Tibial artery (tissue), 4 donors: ENCODE data around the gene TBC1D8.

Experiments used
- DNase-seq, 2 donors: peaks; one replicate each; pipeline ENCODE4 v3.0.0-alpha.2; 2019
- H3K27ac ChIP-seq, 2 donors: fragments of 200-600 bp; sonication (generic) in 1 of 2; 1 replicate in 1 of 2; 2 replicates in 1 of 2; pipeline ENCODE4 v1.5.1; 2018 to 2019; ENCODE audit warnings: mild to moderate bottlenecking in 1 of 2
- H3K27me3 ChIP-seq, 2 donors: fragments of 200-600 bp; sonication (generic) in 1 of 2; one replicate each; pipeline versions ENCODE4 v1.5.1 to v1.6.0; 2016 to 2019
- H3K36me3 ChIP-seq, 3 donors: fragments of 200-600 bp; sonication (generic) in 2 of 3; one replicate each; pipeline ENCODE4 v1.5.1; 2016 to 2019; ENCODE audit warnings: mild to moderate bottlenecking in 2 of 3
- H3K4me1 ChIP-seq, 4 donors: fragments of 200-600 bp; sonication (generic) in 2 of 4; 1 replicate in 3 of 4; 2 replicates in 1 of 4; pipeline ENCODE4 v1.5.1; 2016 to 2019
- H3K4me3 ChIP-seq, 2 donors: fragments of 200-600 bp; sonication (generic) in 1 of 2; 1 replicate in 1 of 2; 2 replicates in 1 of 2; pipeline ENCODE4 v1.5.1; 2018 to 2019; ENCODE audit warnings: mild to moderate bottlenecking in 2 of 2
- H3K9me3 ChIP-seq, 3 donors: fragments of 200-600 bp; sonication (generic) in 1 of 3; one replicate each; pipeline ENCODE4 v1.5.1; 2016 to 2019
- CTCF ChIP-seq, 2 experiments: fragments of 200-600 bp in 1 of 2; fragments of 450-650 bp in 1 of 2; IDR thresholded peaks; one replicate each; pipeline ENCODE4 v1.5.1; 2017 to 2019; ENCODE audit warnings: antibody characterized with exemption in 2 of 2, mild to moderate bottlenecking in 1 of 2, moderate library complexity in 1 of 2
- intact Hi-C: fragments of 100-400 bp; cut with DNase I; formaldehyde crosslinking; loops from one replicate; pipeline ENCODE4 v1.15.0; 2023; ENCODE audit warnings: low total_unique reads

Gene TBC1D8

GRCh38 chr2:101045330-101045729 lies 105.9 kb downstream of the TBC1D8 start:
- no peaks in the 10 kb centered on the region for H3K9me3 ChIP-seq
- no peak overlapping the region for H3K4me3 ChIP-seq
- peaks cover 17 to 29% (median 23%) of the 10 kb centered on the region in 3 donors for H3K36me3 ChIP-seq
- no peak for DNase-seq
- H3K27ac ChIP-seq: no peak overlapping the region
- intact Hi-C loops: no loop called here
- H3K27me3 ChIP-seq: no peaks in the 10 kb centered on the region
- TF ChIP-seq CTCF (IDR thresholded peaks at IDR 0.05): no peak
- peaks cover 0 to 10% (median 4%) of the 10 kb centered on the region in 4 donors for H3K4me1 ChIP-seq

DNA sequence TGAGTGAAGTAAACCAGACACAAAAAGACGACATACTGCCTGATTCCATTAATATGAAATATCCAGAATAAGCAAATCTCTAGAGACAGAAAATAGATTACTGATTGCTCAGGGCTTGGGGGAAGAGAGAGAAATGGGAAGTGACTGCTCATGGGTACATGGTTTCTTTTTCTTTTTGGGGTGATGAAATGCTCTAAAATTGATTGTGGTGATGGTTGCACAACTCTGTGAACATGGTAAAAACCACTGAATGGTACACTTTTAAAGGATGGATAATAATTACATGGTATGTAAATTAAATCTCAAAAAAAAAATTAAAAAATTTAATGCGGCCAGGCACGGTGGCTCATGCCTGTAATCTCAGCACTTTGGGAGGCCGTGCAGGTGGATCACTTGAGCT lies 109.8 kb downstream of the TBC1D8 start:
- H3K9me3 ChIP-seq: no peaks in the 10 kb centered on the region
- no peak overlapping the region for H3K4me3 ChIP-seq
- H3K4me1 ChIP-seq: no peaks in the 10 kb centered on the region
- TF ChIP-seq CTCF (IDR thresholded peaks at IDR 0.05): no peak
- intact Hi-C loops: no loop called here
- peaks cover 14 to 41% (median 40%) of the 10 kb centered on the region in 3 donors for H3K36me3 ChIP-seq
- no peaks in the 10 kb centered on the region for H3K27me3 ChIP-seq
- no peak for DNase-seq
- no peak overlapping the region for H3K27ac ChIP-seq

GRCh38 chr2:101040761-101041160 lies 110.4 kb downstream of the TBC1D8 start:
- Histone ChIP-seq H3K36me3 (peaks cover 19 to 47% (median 43%) of the 10 kb centered on the region in 3 donors), H3K27me3 (no peaks in the 10 kb centered on the region), H3K9me3 (no peaks in the 10 kb centered on the region), H3K27ac (no peak overlapping the region), H3K4me3 (no peak overlapping the region), H3K4me1 (no peaks in the 10 kb centered on the region)
- intact Hi-C loops: no loop called here
- no peak for TF ChIP-seq CTCF (IDR thresholded peaks at IDR 0.05)
- no peak for DNase-seq

- Histone ChIP-seq H3K4me1 (no peaks in the 10 kb centered on the region), H3K27me3 (no peaks in the 10 kb centered on the region), H3K9me3 (no peaks in the 10 kb centered on the region), H3K36me3 (peaks cover 26 to 54% (median 45%) of the 10 kb centered on the region in 3 donors), H3K27ac (no peak overlapping the region), H3K4me3 (no peak overlapping the region)
- DNase-seq: no peak
- intact Hi-C loops: no loop called here
- TF ChIP-seq CTCF (IDR thresholded peaks at IDR 0.05): no peak
Observed at GRCh38 chr2:101040072-101040471, 111.1 kb downstream of the TBC1D8 start.

GRCh38 chr2:101038455-101039255 lies 112.5 kb downstream of the TBC1D8 start:
- Histone ChIP-seq H3K4me3 (no peak overlapping the region), H3K27ac (no peak overlapping the region), H3K4me1 (no peaks in the 10 kb centered on the region), H3K36me3 (peaks cover 36 to 68% (median 58%) of the 10 kb centered on the region in 3 donors), H3K27me3 (no peaks in the 10 kb centered on the region), H3K9me3 (no peaks in the 10 kb centered on the region)
- DNase-seq: no peak
- intact Hi-C loops: no loop called here
- peak; percentile 24 to 41 for TF ChIP-seq CTCF (IDR thresholded peaks at IDR 0.05)
